ENCODE data around the gene KCND3.

KCND3 gene

GRCh38 chr1:111792249-111792648, 197.2 kb downstream of the KCND3 start:
- H4K20me1 ChIP-seq (ENCODE audit: insufficient read depth, low read length, poor library complexity, severe bottlenecking), result no peaks in the 10 kb centered on the region
- TF ChIP-seq CTCF (conservative IDR thresholded peaks at IDR 0.05; ENCODE audit: low read length) (no peak), EZH2phosphoT487 (IDR thresholded peaks at IDR 0.05; ENCODE audit: borderline replicate concordance) (no peak)
- no peaks in the 10 kb centered on the region for H3K9me2 ChIP-seq (replicated peaks; ENCODE audit: low read depth, low read length)
- H3K4me3 ChIP-seq (ENCODE audit: low read length, poor library complexity, severe bottlenecking), result no peak overlapping the region
- no peak overlapping the region for H3K9ac ChIP-seq (ENCODE audit: low read depth, low read length, poor library complexity, severe bottlenecking)
- no peaks in the 10 kb centered on the region for H3K9me3 ChIP-seq (ENCODE audit: insufficient read depth, low read depth, low read length)
- no peaks in the 10 kb centered on the region for H3K79me2 ChIP-seq (ENCODE audit: insufficient read depth, low read length)
- H2AFZ ChIP-seq (ENCODE audit: low read length), result no peak overlapping the region
- H3K4me1 ChIP-seq (ENCODE audit: insufficient read depth, low read length, poor library complexity, severe bottlenecking), result no peaks in the 10 kb centered on the region
- no peaks in the 10 kb centered on the region for H3F3A ChIP-seq (ENCODE audit: low read depth)
- no peak overlapping the region for H3K4me2 ChIP-seq (ENCODE audit: low read depth, low read length, poor library complexity, severe bottlenecking)
- no peaks in the 10 kb centered on the region for H3K36me3 ChIP-seq (ENCODE audit: insufficient read depth, low read length)
- H3K27me3 ChIP-seq (ENCODE audit: insufficient read depth, low read length, poor library complexity, severe bottlenecking), result no peaks in the 10 kb centered on the region

DNA sequence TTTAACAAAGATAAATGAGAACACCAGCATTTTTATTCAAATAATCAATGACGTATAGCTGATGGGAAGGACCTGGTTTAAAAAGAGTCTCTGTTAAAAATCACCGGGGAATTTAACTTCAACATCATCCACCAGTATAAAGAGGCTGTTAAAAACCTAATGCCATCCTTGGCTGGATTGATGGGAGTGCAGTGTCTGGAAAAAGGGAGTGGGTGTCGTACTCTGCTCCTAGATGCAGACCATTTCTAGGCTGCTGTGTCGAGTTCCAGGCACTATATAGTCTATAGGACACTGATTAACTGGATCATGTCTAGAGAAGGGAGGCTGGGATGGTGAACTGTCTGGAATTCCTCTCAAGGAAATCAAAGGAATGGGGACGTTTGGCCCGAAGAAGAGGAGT, 197.7 kb downstream of the KCND3 start:
- no peak overlapping the region for H2AFZ ChIP-seq (ENCODE audit: low read length)
- no peaks in the 10 kb centered on the region for H3K79me2 ChIP-seq (ENCODE audit: insufficient read depth, low read length)
- no peaks in the 10 kb centered on the region for H3K4me1 ChIP-seq (ENCODE audit: insufficient read depth, low read length, poor library complexity, severe bottlenecking)
- no peak for TF ChIP-seq EZH2phosphoT487 (IDR thresholded peaks at IDR 0.05; ENCODE audit: borderline replicate concordance)
- TF ChIP-seq CTCF (conservative IDR thresholded peaks at IDR 0.05; ENCODE audit: low read length), result no peak
- H3K27me3 ChIP-seq (ENCODE audit: insufficient read depth, low read length, poor library complexity, severe bottlenecking), result no peaks in the 10 kb centered on the region
- H3K4me3 ChIP-seq (ENCODE audit: low read length, poor library complexity, severe bottlenecking), result no peak overlapping the region
- no peaks in the 10 kb centered on the region for H3K36me3 ChIP-seq (ENCODE audit: insufficient read depth, low read length)
- no peaks in the 10 kb centered on the region for H3K9me3 ChIP-seq (ENCODE audit: insufficient read depth, low read depth, low read length)
- no peak overlapping the region for H3K9ac ChIP-seq (ENCODE audit: low read depth, low read length, poor library complexity, severe bottlenecking)
- no peaks in the 10 kb centered on the region for H3K9me2 ChIP-seq (replicated peaks; ENCODE audit: low read depth, low read length)
- H3K4me2 ChIP-seq (ENCODE audit: low read depth, low read length, poor library complexity, severe bottlenecking), result no peak overlapping the region
- no peaks in the 10 kb centered on the region for H3F3A ChIP-seq (ENCODE audit: low read depth)
- no peaks in the 10 kb centered on the region for H4K20me1 ChIP-seq (ENCODE audit: insufficient read depth, low read length, poor library complexity, severe bottlenecking)

DNA sequence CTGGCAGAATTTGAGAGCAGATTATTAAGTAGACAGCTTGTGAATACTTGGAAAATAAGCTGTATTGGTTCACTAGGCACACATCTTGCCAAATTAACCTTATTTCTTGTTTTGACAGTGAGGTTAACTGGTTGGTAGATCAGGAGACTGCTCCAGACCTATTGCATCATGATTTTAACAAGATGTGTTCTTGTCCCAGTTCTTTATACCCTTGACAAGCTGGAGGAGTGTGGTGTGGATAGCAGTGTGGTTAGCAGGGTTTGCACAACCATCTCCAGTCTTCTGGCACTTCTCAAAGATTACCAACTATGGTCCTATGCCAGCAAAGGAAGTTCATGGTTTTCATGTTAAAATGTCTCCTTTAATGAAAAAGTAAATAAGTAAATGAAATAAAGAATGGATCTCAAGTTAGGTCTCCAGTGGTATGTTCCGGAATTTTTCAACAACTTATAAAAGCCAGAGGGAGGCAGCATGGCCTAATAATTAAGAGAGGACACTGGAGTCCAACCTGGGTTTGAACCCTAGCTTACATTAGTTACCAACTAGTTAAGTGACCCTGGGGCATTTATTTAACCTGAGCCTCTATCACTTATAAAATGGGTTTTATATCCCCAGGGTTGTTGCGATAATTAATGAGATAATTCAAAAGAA, 199.7 kb downstream of the KCND3 start:
- no peaks in the 10 kb centered on the region for H4K20me1 ChIP-seq (ENCODE audit: insufficient read depth, low read length, poor library complexity, severe bottlenecking)
- no peaks in the 10 kb centered on the region for H3K27me3 ChIP-seq (ENCODE audit: insufficient read depth, low read length, poor library complexity, severe bottlenecking)
- H3K9me2 ChIP-seq (replicated peaks; ENCODE audit: low read depth, low read length), result no peaks in the 10 kb centered on the region
- H2AFZ ChIP-seq (ENCODE audit: low read length), result no peak overlapping the region
- no peak overlapping the region for H3K9ac ChIP-seq (ENCODE audit: low read depth, low read length, poor library complexity, severe bottlenecking)
- H3K4me1 ChIP-seq (ENCODE audit: insufficient read depth, low read length, poor library complexity, severe bottlenecking), result no peaks in the 10 kb centered on the region
- no peaks in the 10 kb centered on the region for H3K36me3 ChIP-seq (ENCODE audit: insufficient read depth, low read length)
- no peaks in the 10 kb centered on the region for H3K9me3 ChIP-seq (ENCODE audit: insufficient read depth, low read depth, low read length)
- H3K4me2 ChIP-seq (ENCODE audit: low read depth, low read length, poor library complexity, severe bottlenecking), result no peak overlapping the region
- no peak overlapping the region for H3K4me3 ChIP-seq (ENCODE audit: low read length, poor library complexity, severe bottlenecking)
- H3F3A ChIP-seq (ENCODE audit: low read depth), result no peaks in the 10 kb centered on the region
- no peaks in the 10 kb centered on the region for H3K79me2 ChIP-seq (ENCODE audit: insufficient read depth, low read length)
- TF ChIP-seq EZH2phosphoT487 (IDR thresholded peaks at IDR 0.05; ENCODE audit: borderline replicate concordance) (no peak), CTCF (conservative IDR thresholded peaks at IDR 0.05; ENCODE audit: low read length) (no peak)
